Gastrocnemius medialis (tissue), 4 donors: ENCODE measurements around the gene TSC22D3. TPM values are rescaled to one million over a fixed set of nuclear protein-coding genes. Genes with fewer than 3 reads are reported as not detected.

ENCODE experiments used
- ATAC-seq, 2 donors: fragments of 150-250 bp; one replicate each; pipeline ENCODE4 v1.9.1; 2016
- DNase-seq, 2 donors: peaks; one replicate each; pipeline ENCODE4 v3.0.0-alpha.2; 2019
- H3K27ac ChIP-seq, 4 donors: fragments of 200-600 bp; sonication (generic); 1 replicate in 1 of 4; 2 replicates in 3 of 4; pipeline ENCODE4 v1.5.1; 2016 to 2018; ENCODE audit warnings: mild to moderate bottlenecking in 2 of 4, moderate library complexity in 1 of 4
- H3K27me3 ChIP-seq, 3 donors: fragments of 200-600 bp; sonication (generic) in 2 of 3; 1 replicate in 1 of 3; 2 replicates in 2 of 3; pipeline versions ENCODE4 v1.5.1 to v1.6.0; 2016 to 2019; ENCODE audit warnings: mild to moderate bottlenecking in 1 of 3, moderate library complexity in 1 of 3
- H3K36me3 ChIP-seq, 2 donors: fragments of 200-600 bp; sonication (generic) in 1 of 2; one replicate each; pipeline ENCODE4 v1.5.1; 2017 to 2018
- H3K4me1 ChIP-seq, 2 donors: fragments of 200-600 bp; sonication (generic) in 1 of 2; one replicate each; pipeline ENCODE4 v1.5.1; 2016 to 2017; ENCODE audit warnings: mild to moderate bottlenecking in 2 of 2
- H3K4me3 ChIP-seq, 4 donors: fragments of 200-600 bp; sonication (generic) in 3 of 4; 1 replicate in 1 of 4; 2 replicates in 3 of 4; pipeline ENCODE4 v1.5.1; 2016 to 2019; ENCODE audit warnings: mild to moderate bottlenecking in 2 of 4
- H3K9me3 ChIP-seq, 3 donors: fragments of 200-600 bp; sonication (generic) in 2 of 3; 1 replicate in 1 of 3; 2 replicates in 2 of 3; pipeline ENCODE4 v1.5.1; 2016 to 2019
- POLR2A ChIP-seq, 2 donors: fragments of 450-650 bp; IDR thresholded peaks; one replicate each; pipeline ENCODE4 v1.6.1; 2017; ENCODE audit warnings: antibody characterized with exemption in 2 of 2, mild to moderate bottlenecking in 2 of 2, moderate library complexity in 2 of 2
- in situ Hi-C, 4 donors: fragments of 200-750 bp; cut with MboI; loops; one replicate each; pipeline versions ENCODE4 v1.15.0 to v1.8.0; 2017; ENCODE audit warnings: low sequenced_read_pairs in 4 of 4
- intact Hi-C: fragments of 100-400 bp; cut with DNase I; formaldehyde crosslinking; loops from one replicate; pipeline ENCODE4 v1.15.1; 2023; ENCODE audit warnings: low total_unique reads
- total RNA-seq, 4 donors: library from RNA; depleted of rRNA; stranded (reverse); fragments of >200 nt; gene quantifications; one replicate each; pipeline versions ENCODE4 v1.1.0 to v1.2.3, GENCODE V29; 2016
- TF ChIP-seq, protein P1 (sequence below), 5 experiments: fragments of 450-650 bp in 3 of 5; fragments of 200-600 bp in 2 of 5; sonication (generic) in 2 of 5; IDR thresholded peaks in 4 of 5; conservative IDR thresholded peaks in 1 of 5; 1 replicate in 4 of 5; 2 replicates in 1 of 5; pipeline ENCODE4 v1.5.1; 2016 to 2019; ENCODE audit warnings: antibody characterized with exemption in 5 of 5, mild to moderate bottlenecking in 3 of 5, moderate library complexity in 3 of 5

TSC22D3 gene
- total RNA-seq, 4 donors from 2014 or later = 689 to 1,948 (median 1,054) TPM

- in situ Hi-C loops = no loop called here
- Histone ChIP-seq H3K9me3 (no peaks in the 10 kb centered on the region), H3K4me3 (no peak overlapping the region), H3K4me1 (peaks cover 5 to 18% of the 10 kb centered on the region in 2 donors), H3K27ac (peak overlapping the region; percentile 43 to 79 (median 69)), H3K27me3 (no peaks in the 10 kb centered on the region), H3K36me3 (no peaks in the 10 kb centered on the region)
- ATAC-seq (peak in 1 of 2 donors; percentile 55), DNase-seq (no peak)
- intact Hi-C loops = no loop called here
- TF ChIP-seq POLR2A (IDR thresholded peaks at IDR 0.05) = no peak
- TF ChIP-seq, protein P1, sequence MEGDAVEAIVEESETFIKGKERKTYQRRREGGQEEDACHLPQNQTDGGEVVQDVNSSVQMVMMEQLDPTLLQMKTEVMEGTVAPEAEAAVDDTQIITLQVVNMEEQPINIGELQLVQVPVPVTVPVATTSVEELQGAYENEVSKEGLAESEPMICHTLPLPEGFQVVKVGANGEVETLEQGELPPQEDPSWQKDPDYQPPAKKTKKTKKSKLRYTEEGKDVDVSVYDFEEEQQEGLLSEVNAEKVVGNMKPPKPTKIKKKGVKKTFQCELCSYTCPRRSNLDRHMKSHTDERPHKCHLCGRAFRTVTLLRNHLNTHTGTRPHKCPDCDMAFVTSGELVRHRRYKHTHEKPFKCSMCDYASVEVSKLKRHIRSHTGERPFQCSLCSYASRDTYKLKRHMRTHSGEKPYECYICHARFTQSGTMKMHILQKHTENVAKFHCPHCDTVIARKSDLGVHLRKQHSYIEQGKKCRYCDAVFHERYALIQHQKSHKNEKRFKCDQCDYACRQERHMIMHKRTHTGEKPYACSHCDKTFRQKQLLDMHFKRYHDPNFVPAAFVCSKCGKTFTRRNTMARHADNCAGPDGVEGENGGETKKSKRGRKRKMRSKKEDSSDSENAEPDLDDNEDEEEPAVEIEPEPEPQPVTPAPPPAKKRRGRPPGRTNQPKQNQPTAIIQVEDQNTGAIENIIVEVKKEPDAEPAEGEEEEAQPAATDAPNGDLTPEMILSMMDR (IDR thresholded peaks at IDR 0.05 in 4 of 5, conservative IDR thresholded peaks at IDR 0.05 in 1 of 5) = no peak
Observed at GRCh38 chrX:107700790-107701189, 74.8 kb downstream of the TSC22D3 start.

DNA sequence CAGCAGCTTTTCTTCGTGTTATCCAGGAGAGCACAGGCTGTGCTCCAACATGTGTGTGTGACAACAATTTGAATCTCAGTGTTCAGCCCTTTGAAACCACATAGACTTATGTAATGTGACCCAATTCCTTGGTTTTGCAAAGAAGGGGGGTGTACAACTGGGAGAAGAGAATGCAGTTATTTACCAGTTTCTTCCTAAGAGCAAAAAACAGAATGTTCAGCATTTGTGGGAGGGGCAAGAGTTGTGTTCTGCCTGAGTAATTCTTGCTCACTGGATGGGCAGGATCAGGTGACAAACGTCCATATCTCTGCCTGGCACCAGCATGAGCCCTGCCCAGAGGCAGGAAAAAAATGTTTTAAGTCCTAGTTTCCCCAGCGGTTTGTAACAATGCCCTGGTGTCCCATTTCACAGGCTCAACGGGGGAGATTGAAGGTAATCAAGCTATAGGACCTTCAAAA, 75.2 kb downstream of the TSC22D3 start:
- Histone ChIP-seq H3K4me1 (peaks cover 5 to 18% of the 10 kb centered on the region in 2 donors), H3K9me3 (no peaks in the 10 kb centered on the region), H3K4me3 (no peak overlapping the region), H3K27me3 (no peaks in the 10 kb centered on the region), H3K27ac (peak overlapping the region; percentile 49 to 79 (median 69)), H3K36me3 (no peaks in the 10 kb centered on the region)
- peak in 1 of 2 donors; percentile 59 for TF ChIP-seq POLR2A (IDR thresholded peaks at IDR 0.05)
- TF ChIP-seq, protein P1 (IDR thresholded peaks at IDR 0.05 in 4 of 5, conservative IDR thresholded peaks at IDR 0.05 in 1 of 5) = no peak
- peak; percentile 94 for ATAC-seq
- in situ Hi-C loops = no loop called here
- DNase-seq = peak; percentile 61 to 76
- intact Hi-C loops = no loop called here

- Histone ChIP-seq H3K4me1 (peaks cover 5 to 18% of the 10 kb centered on the region in 2 donors), H3K36me3 (no peaks in the 10 kb centered on the region), H3K4me3 (no peak overlapping the region), H3K27me3 (no peaks in the 10 kb centered on the region), H3K27ac (peak overlapping the region; percentile 49 to 79 (median 69)), H3K9me3 (no peaks in the 10 kb centered on the region)
- no peak for DNase-seq
- no peak for TF ChIP-seq POLR2A (IDR thresholded peaks at IDR 0.05)
- TF ChIP-seq, protein P1 (IDR thresholded peaks at IDR 0.05 in 4 of 5, conservative IDR thresholded peaks at IDR 0.05 in 1 of 5) = no peak
- in situ Hi-C loops (no loop called here), intact Hi-C loops (no loop called here)
- no peak for ATAC-seq
Observed at GRCh38 chrX:107699616-107700015, 76.0 kb downstream of the TSC22D3 start.

GRCh38 chrX:107691024-107691448, 84.6 kb downstream of the TSC22D3 start:
- H3K36me3 ChIP-seq = no peaks in the 10 kb centered on the region
- intact Hi-C loops (no loop called here), in situ Hi-C loops (no loop called here)
- DNase-seq (no peak), ATAC-seq (peak; percentile 36 to 73)
- no peak overlapping the region for H3K4me3 ChIP-seq
- no peaks in the 10 kb centered on the region for H3K27me3 ChIP-seq
- H3K4me1 ChIP-seq = no peaks in the 10 kb centered on the region
- no peaks in the 10 kb centered on the region for H3K9me3 ChIP-seq
- TF ChIP-seq POLR2A (IDR thresholded peaks at IDR 0.05) = no peak
- no peak overlapping the region for H3K27ac ChIP-seq

GRCh38 chrX:107687445-107687844, 88.1 kb downstream of the TSC22D3 start:
- no peak overlapping the region for H3K4me3 ChIP-seq
- H3K9me3 ChIP-seq = no peaks in the 10 kb centered on the region
- peaks cover 13 to 15% of the 10 kb centered on the region in 2 donors for H3K4me1 ChIP-seq
- no peak overlapping the region for H3K27ac ChIP-seq
- TF ChIP-seq, protein P1 (IDR thresholded peaks at IDR 0.05 in 4 of 5, conservative IDR thresholded peaks at IDR 0.05 in 1 of 5) = no peak
- no peak for TF ChIP-seq POLR2A (IDR thresholded peaks at IDR 0.05)
- intact Hi-C loops (no loop called here), in situ Hi-C loops (no loop called here)
- no peak for ATAC-seq
- no peaks in the 10 kb centered on the region for H3K27me3 ChIP-seq
- no peaks in the 10 kb centered on the region for H3K36me3 ChIP-seq
- no peak for DNase-seq
